ENCODE data around the gene CPEB3. TPM values are rescaled to one million over a fixed set of nuclear protein-coding genes. Genes with fewer than 3 reads are reported as not detected.
"Not testable (repeated sequence)": the region's sequence is repeated elsewhere in the genome, so short reads cannot be mapped to it uniquely, and the experiment has no call there.

CPEB3 gene
- total RNA-seq, 1 experiment from 2014 or later: 2.0 TPM

- in situ Hi-C loops (cut with HindIII; ENCODE audit: low sequenced_read_pairs): no loop called here
Observed at GRCh38 chr10:92121686-92122492, 169.0 kb downstream of the CPEB3 start.

GRCh38 chr10:92119340-92119739 is 171.5 kb downstream of the CPEB3 start:
- no peak for DNase-seq (ENCODE audit: low spot score)
- in situ Hi-C loops (cut with HindIII; ENCODE audit: low sequenced_read_pairs): no loop called here

More at GRCh38 chr10:92121686-92122492, 169.0 kb downstream of the CPEB3 start:
- DNase-seq (ENCODE audit: low spot score): no peak

- DNase-seq (ENCODE audit: low spot score); in situ Hi-C loops (cut with HindIII; ENCODE audit: low sequenced_read_pairs): not testable (repeated sequence)
Observed at GRCh38 chr10:92114917-92115316, 176.0 kb downstream of the CPEB3 start.

- no peak for DNase-seq (ENCODE audit: low spot score)
- in situ Hi-C loops (cut with HindIII; ENCODE audit: low sequenced_read_pairs): no loop called here
Observed at GRCh38 chr10:92113911-92114600, 176.8 kb downstream of the CPEB3 start.

GRCh38 chr10:92112462-92112861 is 178.4 kb downstream of the CPEB3 start:
- DNase-seq (ENCODE audit: low spot score): no peak
- in situ Hi-C loops (cut with HindIII; ENCODE audit: low sequenced_read_pairs): no loop called here

- DNase-seq (ENCODE audit: low spot score): peak; percentile 72
- in situ Hi-C loops (cut with HindIII; ENCODE audit: low sequenced_read_pairs): no loop called here
Observed at GRCh38 chr10:92111336-92111939, 179.4 kb downstream of the CPEB3 start.

- DNase-seq (ENCODE audit: low spot score): no peak
- in situ Hi-C loops (cut with HindIII; ENCODE audit: low sequenced_read_pairs): no loop called here
Observed at GRCh38 chr10:92110039-92110794, 180.7 kb downstream of the CPEB3 start.

DNA sequence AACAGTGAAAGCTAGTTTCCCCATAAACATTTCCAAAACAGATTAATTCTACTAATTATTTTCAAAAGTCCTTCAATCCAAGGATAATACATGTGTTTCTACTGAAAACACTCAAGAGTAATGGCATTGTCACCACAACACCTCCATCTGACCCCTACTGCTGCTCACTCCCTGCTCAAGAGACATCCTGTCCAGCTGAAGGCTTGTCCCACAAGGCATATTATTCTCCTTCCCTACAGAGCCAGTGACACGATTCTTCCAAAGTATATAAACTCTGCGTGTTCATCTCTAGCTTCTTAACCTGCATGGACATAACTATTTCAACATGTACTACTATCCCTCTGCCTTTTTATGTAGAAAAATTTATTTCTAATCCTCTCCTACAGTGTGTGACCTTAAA is 182.1 kb downstream of the CPEB3 start:
- in situ Hi-C loops (cut with HindIII; ENCODE audit: low sequenced_read_pairs): no loop called here
- no peak for DNase-seq (ENCODE audit: low spot score)

GRCh38 chr10:92108120-92108519 is 182.8 kb downstream of the CPEB3 start:
- in situ Hi-C loops (cut with HindIII; ENCODE audit: low sequenced_read_pairs): no loop called here
- DNase-seq (ENCODE audit: low spot score): no peak

- no peak for DNase-seq (ENCODE audit: low spot score)
- in situ Hi-C loops (cut with HindIII; ENCODE audit: low sequenced_read_pairs): no loop called here
Observed at GRCh38 chr10:92103376-92104090, 187.3 kb downstream of the CPEB3 start.

DNA sequence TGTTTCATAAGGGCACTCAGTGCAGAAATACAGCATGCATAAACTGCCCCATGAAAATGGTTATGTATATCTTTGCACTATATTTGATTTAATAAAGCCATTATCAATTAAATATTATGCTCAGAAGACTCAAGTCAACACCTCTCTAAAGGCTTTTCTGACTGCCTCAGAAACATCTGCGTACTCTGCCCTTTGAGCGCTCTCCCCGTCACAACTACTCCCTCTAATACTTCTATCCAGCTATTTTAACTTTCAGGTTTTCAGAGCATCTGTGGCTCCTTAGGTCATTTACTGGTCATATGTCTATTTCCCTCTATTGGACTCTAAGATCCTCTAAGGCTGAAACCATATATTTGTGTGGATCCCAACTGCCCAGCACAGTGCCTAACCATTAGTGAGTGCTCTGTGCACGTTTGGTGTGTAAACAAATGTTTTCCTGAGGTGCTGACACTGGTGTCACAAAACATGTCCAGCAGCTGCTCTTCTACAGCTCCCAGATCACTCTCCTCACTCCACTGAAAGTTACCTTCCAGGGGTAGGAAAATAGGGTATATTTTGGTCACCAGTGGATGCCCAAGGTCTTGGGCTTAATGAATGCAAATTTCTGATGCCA is 188.2 kb downstream of the CPEB3 start:
- DNase-seq (ENCODE audit: low spot score): no peak
- in situ Hi-C loops (cut with HindIII; ENCODE audit: low sequenced_read_pairs): no loop called here

GRCh38 chr10:92094960-92095359 is 195.9 kb downstream of the CPEB3 start:
- in situ Hi-C loops (cut with HindIII; ENCODE audit: low sequenced_read_pairs): no loop called here
- no peak for DNase-seq (ENCODE audit: low spot score)

GRCh38 chr10:92091965-92092364 is 198.9 kb downstream of the CPEB3 start:
- DNase-seq (ENCODE audit: low spot score): no peak
- in situ Hi-C loops (cut with HindIII; ENCODE audit: low sequenced_read_pairs): no loop called here

DNA sequence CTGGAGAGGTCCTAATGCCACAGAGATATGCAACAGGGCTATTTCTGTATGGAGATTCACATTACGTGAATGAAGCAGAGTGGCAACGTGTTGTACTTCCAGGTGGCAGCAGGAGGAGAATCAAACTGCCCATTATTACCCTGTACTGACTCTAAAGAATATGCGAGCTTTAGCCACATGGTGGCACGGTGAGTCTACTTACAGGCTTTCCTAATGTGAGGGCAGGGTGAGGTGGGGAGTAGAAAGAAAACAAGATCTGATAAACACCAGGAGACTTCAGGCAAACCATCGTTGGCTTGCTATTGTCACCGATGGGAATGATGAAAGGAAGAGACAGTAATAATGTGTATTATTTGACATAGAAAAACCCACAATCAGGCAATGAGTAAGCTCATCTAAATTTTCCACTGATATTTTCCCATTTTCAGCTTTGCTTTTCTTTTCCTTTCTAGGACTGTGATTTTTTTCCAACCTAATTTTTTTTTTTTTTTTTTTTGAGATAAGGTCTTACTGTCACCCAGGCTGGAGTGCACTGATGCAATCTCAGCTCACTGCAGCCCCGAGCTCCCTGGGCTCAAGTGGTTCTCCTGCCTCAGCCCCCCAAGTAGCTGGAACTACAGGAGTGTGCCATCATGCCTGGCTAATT is 203.0 kb downstream of the CPEB3 start:
- in situ Hi-C loops (cut with HindIII; ENCODE audit: low sequenced_read_pairs): no loop called here
- DNase-seq (ENCODE audit: low spot score): peak; percentile 92

DNA sequence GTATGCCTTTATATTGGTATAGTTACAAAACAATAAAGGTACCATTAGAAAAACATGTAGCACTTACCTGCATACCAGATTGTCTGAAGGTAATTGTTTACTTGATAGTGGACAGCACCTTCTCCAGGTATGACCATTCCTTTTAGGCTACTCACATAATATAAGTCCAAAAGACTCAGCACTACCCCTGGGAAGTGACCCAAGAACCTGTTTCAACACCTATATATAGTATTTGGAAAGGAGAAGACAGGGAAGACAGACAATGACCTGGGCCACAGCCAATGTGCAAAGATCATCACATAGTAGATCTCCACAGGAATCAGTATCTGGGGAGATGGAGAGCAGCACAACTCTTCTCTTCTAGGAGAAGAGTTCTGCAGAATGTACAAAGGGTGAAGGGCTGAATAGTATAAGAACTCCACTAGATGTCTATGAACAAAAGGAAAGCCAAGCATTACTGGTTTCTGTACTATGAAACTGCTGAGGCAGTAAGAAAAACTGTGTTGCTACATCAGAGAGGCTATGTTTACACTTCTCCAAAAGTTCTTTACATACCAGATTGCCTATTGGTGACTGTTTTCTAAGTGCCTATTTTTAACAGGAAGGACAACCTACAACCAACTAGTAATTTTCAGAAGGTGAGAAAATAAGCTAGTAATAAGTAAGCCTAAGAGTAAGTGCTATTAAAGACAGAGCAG is 208.1 kb downstream of the CPEB3 start:
- no peak for DNase-seq (ENCODE audit: low spot score)
- in situ Hi-C loops (cut with HindIII; ENCODE audit: low sequenced_read_pairs): no loop called here

- no peak for DNase-seq (ENCODE audit: low spot score)
- in situ Hi-C loops (cut with HindIII; ENCODE audit: low sequenced_read_pairs): no loop called here
Observed at GRCh38 chr10:92081641-92082040, 209.2 kb downstream of the CPEB3 start.

DNA sequence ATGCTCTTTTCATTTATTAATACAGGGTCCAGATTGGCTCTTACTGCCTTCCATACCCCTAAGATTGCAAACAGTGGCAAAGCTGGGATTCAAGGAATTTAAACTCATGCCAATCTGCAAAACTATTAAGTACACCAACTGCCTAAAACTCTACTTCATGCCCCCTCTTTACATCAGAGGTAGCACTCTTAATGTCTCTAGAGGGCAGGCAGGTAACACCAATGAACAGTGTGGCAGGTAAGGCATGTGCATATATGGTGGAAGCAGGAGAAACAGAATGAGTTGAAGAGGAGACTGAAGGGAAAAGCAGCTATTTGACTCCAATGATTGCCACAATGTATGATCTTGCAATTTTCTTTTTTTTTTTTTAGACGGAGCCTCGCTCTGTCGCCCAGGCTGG is 210.6 kb downstream of the CPEB3 start:
- DNase-seq (ENCODE audit: low spot score): no peak
- in situ Hi-C loops (cut with HindIII; ENCODE audit: low sequenced_read_pairs): no loop called here

- in situ Hi-C loops (cut with HindIII; ENCODE audit: low sequenced_read_pairs): no loop called here
- no peak for DNase-seq (ENCODE audit: low spot score)
Observed at GRCh38 chr10:92079003-92079402, 211.9 kb downstream of the CPEB3 start.

Measured in G401 (cell line).